ENCODE measurements around the gene LRBA.

Gene LRBA

GRCh38 chr4:150976478-150977118 lies 38.5 kb downstream of the LRBA start:
- DNase-seq (ENCODE audit: extremely low read depth, low read depth): no peak
- no peak for TF ChIP-seq CTCF (IDR thresholded peaks at IDR 0.05; ENCODE audit: low read depth, low read length, missing control alignments)
- H3K4me3 ChIP-seq (replicated peaks; ENCODE audit: low read depth, low read length): no peak overlapping the region

- DNase-seq (ENCODE audit: extremely low read depth, low read depth): no peak
- H3K4me3 ChIP-seq (replicated peaks; ENCODE audit: low read depth, low read length): no peak overlapping the region
- TF ChIP-seq CTCF (IDR thresholded peaks at IDR 0.05; ENCODE audit: low read depth, low read length, missing control alignments): no peak
Measured at GRCh38 chr4:150974750-150975149, 40.3 kb downstream of the LRBA start.

GRCh38 chr4:150974252-150974640 lies 40.8 kb downstream of the LRBA start:
- TF ChIP-seq CTCF (IDR thresholded peaks at IDR 0.05; ENCODE audit: low read depth, low read length, missing control alignments): no peak
- H3K4me3 ChIP-seq (replicated peaks; ENCODE audit: low read depth, low read length): no peak overlapping the region
- no peak for DNase-seq (ENCODE audit: extremely low read depth, low read depth)

- TF ChIP-seq CTCF (IDR thresholded peaks at IDR 0.05; ENCODE audit: low read depth, low read length, missing control alignments): no peak
- no peak for DNase-seq (ENCODE audit: extremely low read depth, low read depth)
- no peak overlapping the region for H3K4me3 ChIP-seq (replicated peaks; ENCODE audit: low read depth, low read length)
Measured at GRCh38 chr4:150973626-150974251, 41.3 kb downstream of the LRBA start.

- no peak for DNase-seq (ENCODE audit: extremely low read depth, low read depth)
- TF ChIP-seq CTCF (IDR thresholded peaks at IDR 0.05; ENCODE audit: low read depth, low read length, missing control alignments): no peak
- no peak overlapping the region for H3K4me3 ChIP-seq (replicated peaks; ENCODE audit: low read depth, low read length)
Measured at GRCh38 chr4:150972592-150972991, 42.5 kb downstream of the LRBA start.

- TF ChIP-seq CTCF (IDR thresholded peaks at IDR 0.05; ENCODE audit: low read depth, low read length, missing control alignments): no peak
- H3K4me3 ChIP-seq (replicated peaks; ENCODE audit: low read depth, low read length): no peak overlapping the region
Measured at GRCh38 chr4:150971901-150972300, 43.2 kb downstream of the LRBA start.

More at GRCh38 chr4:150971901-150972300, 43.2 kb downstream of the LRBA start:
- DNase-seq (ENCODE audit: extremely low read depth, low read depth): no peak
